Stimulated activated CD8-positive, alpha-beta memory T cell treated with anti-CD3 and anti-CD28 coated beads, Interleukin-12 subunit alpha, Interleukin-12 subunit beta, amount 100 ng/mL, for 4 hours (primary cell): ENCODE data around the gene DOK7.

ENCODE experiments used
- DNase-seq: peaks from one replicate; pipeline ENCODE4 v3.0.0-alpha.2; 2020; ENCODE audit warnings: low read depth

The DOK7 gene

GRCh38 chr4:3520796-3521600, 57.9 kb downstream of the DOK7 start:
- no peak for DNase-seq

- no peak for DNase-seq
Observed at GRCh38 chr4:3521621-3522325, 58.7 kb downstream of the DOK7 start.

- no peak for DNase-seq
Observed at GRCh38 chr4:3522326-3522640, 59.2 kb downstream of the DOK7 start.

GRCh38 chr4:3522651-3523050, 59.5 kb downstream of the DOK7 start:
- DNase-seq, result no peak

- DNase-seq, result no peak
Observed at GRCh38 chr4:3523146-3523627, 60.1 kb downstream of the DOK7 start.

- no peak for DNase-seq
Observed at GRCh38 chr4:3523628-3524221, 60.6 kb downstream of the DOK7 start.

- DNase-seq, result no peak
Observed at GRCh38 chr4:3524349-3524748, 61.2 kb downstream of the DOK7 start.

- DNase-seq, result no peak
Observed at GRCh38 chr4:3524920-3525319, 61.8 kb downstream of the DOK7 start.

GRCh38 chr4:3525532-3526430, 62.7 kb downstream of the DOK7 start:
- no peak for DNase-seq

- no peak for DNase-seq
Observed at GRCh38 chr4:3526456-3526855, 63.4 kb downstream of the DOK7 start.

GRCh38 chr4:3527101-3527913, 64.2 kb downstream of the DOK7 start:
- DNase-seq, result no peak

- no peak for DNase-seq
Observed at GRCh38 chr4:3527914-3528876, 65.1 kb downstream of the DOK7 start.

- DNase-seq, result no peak
Observed at GRCh38 chr4:3529363-3529762, 66.3 kb downstream of the DOK7 start.

- no peak for DNase-seq
Observed at GRCh38 chr4:3530051-3530450, 66.9 kb downstream of the DOK7 start.

GRCh38 chr4:3530663-3531254, 67.7 kb downstream of the DOK7 start:
- DNase-seq, result no peak

- DNase-seq, result no peak
Observed at GRCh38 chr4:3531318-3531878, 68.3 kb downstream of the DOK7 start.

GRCh38 chr4:3531879-3532750, 69.0 kb downstream of the DOK7 start, which contains the start of gene LRPAP1:
TSS of gene LRPAP1 (minus strand) at chr4:3532422. CDS start at chr4:3532412, 10 bp downstream.
- peak; percentile 81 for DNase-seq

- DNase-seq, result no peak
Observed at GRCh38 chr4:3532751-3533422, 69.8 kb downstream of the DOK7 start.
